Pancreas (tissue), 10 donors: ENCODE data around the gene ZNF341. TPM values are rescaled to one million over a fixed set of nuclear protein-coding genes. Genes with fewer than 3 reads are reported as not detected.
A peak's percentile ranks its signal among the peaks of the same experiment; 100 is the strongest.
"Not testable (repeated sequence)": the region's sequence is repeated elsewhere in the genome, so short reads cannot be mapped to it uniquely, and the experiment has no call there.

Source experiments
- ATAC-seq, 4 donors: fragments of 200-7000 bp; cut with Tn5 transposase; one replicate each; pipeline versions ENCODE4 v1.8.0 to v1.9.1; 2020; ENCODE audit warnings: mild to moderate bottlenecking in 4 of 4, moderate library complexity in 4 of 4
- DNase-seq, 6 donors: peaks; one replicate each; pipeline ENCODE4 v3.0.0-alpha.2; 2020
- FAIRE-seq: peaks from 2 replicates; lab custom pipeline; 2012; peaks lifted over from hg19 to GRCh38; lab: Jason Lieb, UNC
- H3K27ac ChIP-seq, 4 donors: fragments of 200-600 bp; sonication (generic); 1 replicate in 3 of 4; 2 replicates in 1 of 4; pipeline versions ENCODE4 v1.5.0 to v1.8.0; 2020
- H3K27me3 ChIP-seq, 4 donors: fragments of 200-600 bp; one replicate each; pipeline ENCODE4 v1.8.0; 2021
- H3K36me3 ChIP-seq, 3 donors: fragments of 200-600 bp; sonication (generic) in 1 of 3; one replicate each; pipeline versions ENCODE4 v1.5.0 to v1.8.0; 2020 to 2021
- H3K4me1 ChIP-seq, 3 donors: fragments of 200-600 bp; one replicate each; pipeline ENCODE4 v1.8.0; 2021
- H3K4me3 ChIP-seq, 4 donors: fragments of 200-600 bp; sonication (generic) in 2 of 4; one replicate each; pipeline versions ENCODE4 v1.5.0 to v1.8.0; 2020 to 2021
- H3K9me3 ChIP-seq, 4 donors: fragments of 200-600 bp; one replicate each; pipeline ENCODE4 v1.8.0; 2021
- WGBS, 2 donors: extraction: QIAGEN DNeasy Blood & Tissue Kit; methylation state at CpG; one replicate each; pipeline ENCODE4 v1.1.7; 2013; 5-methylcytosine and 5-hydroxymethylcytosine counted together
- intact Hi-C, 3 donors: fragments of 100-400 bp; cut with DNase I; formaldehyde crosslinking; loops; one replicate each; pipeline versions ENCODE4 v1.11.1 to v1.14.2; 2022
- polyA plus RNA-seq, 2 donors: library from polyadenylated mRNA; stranded (reverse); fragments of 200-250 nt; gene quantifications; one replicate each; pipeline ENCODE4 v1.2.3, GENCODE V29; 2013
- total RNA-seq, 6 donors: library from RNA; stranded (reverse); fragmentation: NEBNext Ultra II Directional in 4 of 6; extraction: Animal tissue kit (Norgen Biotek cat#: 25700) in 4 of 6; gene quantifications; one replicate each; pipeline versions ENCODE4 v1.2.1 to v1.2.4, GENCODE V29; 2021 to 2023
- TF ChIP-seq, protein P1 (sequence below), 4 donors: fragments of 200-600 bp; sonication (generic) in 3 of 4; IDR thresholded peaks; one replicate each; pipeline versions ENCODE4 v1.5.0 to v1.8.0; 2021; ENCODE audit warnings: antibody characterized with exemption in 4 of 4
- donor health status: healthy with polysubstance abuse.
- donor health status: DM: no; HTN: no; CAD: no; lungs with moderate emphysema.
- donor health status: DM: no; HTN: no; CAD: no.
- donor health status: control.
- donor health status: control.
- donor health status: Bipolar disorder and iron deficiency.
- donor health status: DM: yes; HTN: yes; CAD: no.
- donor health status: DM: no; HTN: no; CAD: no.
- donor health status: DM: no; HTN: no; CAD: no.
- donor health status: DM: yes; HTN: yes; CAD: no.

ZNF341 gene
- total and polyA plus RNA-seq, 8 donors: 1.1 to 5.7 (median 1.6) TPM

GRCh38 chr20:33751775-33752174 lies 20.0 kb downstream of the ZNF341 start:
- no peaks in the 10 kb centered on the region for H3K36me3 ChIP-seq
- FAIRE-seq (no peak), DNase-seq (no peak), ATAC-seq (no peak)
- 92 to 96% methylated on average over 4 of the region's 4 CpGs for WGBS, 2 donors
- no peaks in the 10 kb centered on the region for H3K4me1 ChIP-seq
- H3K4me3 ChIP-seq: no peak overlapping the region
- no peaks in the 10 kb centered on the region for H3K27me3 ChIP-seq
- TF ChIP-seq, protein P1, sequence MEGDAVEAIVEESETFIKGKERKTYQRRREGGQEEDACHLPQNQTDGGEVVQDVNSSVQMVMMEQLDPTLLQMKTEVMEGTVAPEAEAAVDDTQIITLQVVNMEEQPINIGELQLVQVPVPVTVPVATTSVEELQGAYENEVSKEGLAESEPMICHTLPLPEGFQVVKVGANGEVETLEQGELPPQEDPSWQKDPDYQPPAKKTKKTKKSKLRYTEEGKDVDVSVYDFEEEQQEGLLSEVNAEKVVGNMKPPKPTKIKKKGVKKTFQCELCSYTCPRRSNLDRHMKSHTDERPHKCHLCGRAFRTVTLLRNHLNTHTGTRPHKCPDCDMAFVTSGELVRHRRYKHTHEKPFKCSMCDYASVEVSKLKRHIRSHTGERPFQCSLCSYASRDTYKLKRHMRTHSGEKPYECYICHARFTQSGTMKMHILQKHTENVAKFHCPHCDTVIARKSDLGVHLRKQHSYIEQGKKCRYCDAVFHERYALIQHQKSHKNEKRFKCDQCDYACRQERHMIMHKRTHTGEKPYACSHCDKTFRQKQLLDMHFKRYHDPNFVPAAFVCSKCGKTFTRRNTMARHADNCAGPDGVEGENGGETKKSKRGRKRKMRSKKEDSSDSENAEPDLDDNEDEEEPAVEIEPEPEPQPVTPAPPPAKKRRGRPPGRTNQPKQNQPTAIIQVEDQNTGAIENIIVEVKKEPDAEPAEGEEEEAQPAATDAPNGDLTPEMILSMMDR (IDR thresholded peaks at IDR 0.05): no peak
- H3K9me3 ChIP-seq: no peaks in the 10 kb centered on the region
- intact Hi-C loops: no loop called here
- H3K27ac ChIP-seq: no peak overlapping the region

DNA sequence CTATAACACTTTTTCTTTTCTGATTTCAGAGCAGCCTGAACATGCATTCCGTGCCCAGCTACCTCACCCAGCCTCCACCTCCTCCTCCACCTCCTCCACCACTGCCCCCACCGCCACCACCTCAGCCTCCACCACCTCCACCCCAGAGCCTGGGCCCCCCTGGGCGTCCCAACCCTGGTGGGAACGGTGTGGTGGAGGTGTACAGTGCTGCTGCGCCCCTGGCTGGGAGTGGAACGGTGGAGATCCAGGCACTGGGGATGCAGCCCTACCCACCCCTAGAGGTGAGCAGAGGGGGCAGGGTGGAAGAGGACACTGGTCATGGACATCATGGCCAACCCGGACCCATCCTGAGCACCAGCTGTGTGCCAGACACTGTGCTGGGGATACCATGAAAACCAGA lies 21.3 kb downstream of the ZNF341 start:
- no peak for ATAC-seq
- Histone ChIP-seq H3K9me3 (no peaks in the 10 kb centered on the region), H3K36me3 (no peaks in the 10 kb centered on the region), H3K4me3 (no peak overlapping the region), H3K27me3 (no peaks in the 10 kb centered on the region), H3K27ac (no peak overlapping the region), H3K4me1 (no peaks in the 10 kb centered on the region)
- intact Hi-C loops: no loop called here
- no peak for FAIRE-seq
- 96 to 99% methylated on average over 7 of the region's 7 CpGs for WGBS, 2 donors
- TF ChIP-seq, protein P1 (IDR thresholded peaks at IDR 0.05): no peak
- DNase-seq: peak in 1 of 6 donors; percentile 56

GRCh38 chr20:33753763-33754162 lies 22.0 kb downstream of the ZNF341 start:
- Histone ChIP-seq H3K4me3 (no peak overlapping the region), H3K27me3 (no peaks in the 10 kb centered on the region), H3K9me3 (no peaks in the 10 kb centered on the region), H3K4me1 (no peaks in the 10 kb centered on the region), H3K27ac (no peak overlapping the region), H3K36me3 (no peaks in the 10 kb centered on the region)
- TF ChIP-seq, protein P1 (IDR thresholded peaks at IDR 0.05): no peak
- intact Hi-C loops: no loop called here
- DNase-seq (no peak), FAIRE-seq (no peak), ATAC-seq (no peak)
- 89 to 90% methylated on average over 5 of the region's 5 CpGs for WGBS, 2 donors

- DNase-seq, H3K4me3 ChIP-seq, FAIRE-seq, H3K9me3 ChIP-seq, intact Hi-C loops, H3K27ac ChIP-seq, H3K4me1 ChIP-seq, ATAC-seq, H3K36me3 ChIP-seq, H3K27me3 ChIP-seq: not testable (repeated sequence)
- 92 to 93% methylated on average over 9 to 10 of the region's 10 CpGs for WGBS, 2 donors
Measured at GRCh38 chr20:33755936-33756490, 24.2 kb downstream of the ZNF341 start.

DNA sequence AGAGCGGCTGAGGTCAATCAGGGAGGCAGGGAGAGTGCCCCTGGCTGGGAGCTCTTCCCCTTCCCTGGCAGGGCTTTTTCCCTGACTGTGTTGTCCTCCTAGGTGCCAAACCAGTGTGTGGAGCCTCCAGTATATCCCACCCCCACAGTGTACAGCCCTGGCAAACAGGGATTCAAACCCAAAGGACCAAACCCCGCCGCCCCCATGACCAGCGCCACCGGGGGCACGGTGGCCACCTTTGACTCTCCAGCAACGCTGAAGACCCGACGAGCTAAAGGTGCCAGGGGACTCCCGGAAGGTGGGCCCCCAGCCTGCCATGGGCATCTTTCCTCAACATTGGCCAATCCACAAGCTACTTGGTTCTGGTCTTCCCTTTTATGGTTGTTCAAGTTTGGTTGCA lies 25.2 kb downstream of the ZNF341 start:
- WGBS, 2 donors: 98 to 100% methylated on average over 10 of the region's 10 CpGs

More for the DNA sequence above, 25.2 kb downstream of the ZNF341 start:
- H3K36me3 ChIP-seq: no peaks in the 10 kb centered on the region
- FAIRE-seq (no peak), ATAC-seq (no peak), DNase-seq (no peak)
- H3K4me1 ChIP-seq: no peaks in the 10 kb centered on the region
- no peak overlapping the region for H3K4me3 ChIP-seq
- H3K9me3 ChIP-seq: no peaks in the 10 kb centered on the region
- no peak overlapping the region for H3K27ac ChIP-seq
- intact Hi-C loops: no loop called here
- TF ChIP-seq, protein P1 (IDR thresholded peaks at IDR 0.05): no peak
- H3K27me3 ChIP-seq: no peaks in the 10 kb centered on the region
